HG03378 (cell line): ENCODE data around the gene MPPED1.

ENCODE experiments used
- ATAC-seq: cut with Tn5 transposase; IDR thresholded peaks from one replicate; pipeline ENCODE4 v1.9.1; 2021; ENCODE audit warnings: mild to moderate bottlenecking, moderate library complexity; ENCODE audit not compliant: unreplicated experiment

MPPED1 gene

DNA sequence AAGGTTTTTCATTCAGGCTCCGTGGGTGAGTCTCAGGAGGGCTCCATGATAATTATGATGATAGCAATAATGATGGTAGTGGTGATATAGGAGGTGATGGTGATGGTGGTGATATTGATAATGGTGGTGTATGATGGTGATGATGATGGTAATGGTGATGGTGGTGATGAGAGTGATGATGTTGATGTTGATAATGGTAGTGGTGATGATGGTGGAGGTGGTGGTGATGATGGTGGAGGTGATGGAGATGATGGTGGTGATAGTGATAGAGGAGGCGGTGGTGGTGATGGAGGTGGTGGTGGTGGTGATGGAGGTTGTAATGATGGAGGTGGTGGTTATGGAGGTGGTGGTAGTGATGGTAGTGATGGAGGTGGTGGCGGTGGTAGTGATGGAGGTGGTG, 79.4 kb downstream of the MPPED1 start:
- no peak for ATAC-seq

GRCh38 chr22:43491737-43492136, 79.9 kb downstream of the MPPED1 start:
- ATAC-seq: no peak

GRCh38 chr22:43493297-43493696, 81.5 kb downstream of the MPPED1 start:
- no peak for ATAC-seq

- ATAC-seq: no peak
Measured at GRCh38 chr22:43497956-43498855, 86.4 kb downstream of the MPPED1 start.

- no peak for ATAC-seq
Measured at GRCh38 chr22:43498856-43499253, 87.0 kb downstream of the MPPED1 start.

- no peak for ATAC-seq
Measured at GRCh38 chr22:43500792-43501785, 89.3 kb downstream of the MPPED1 start.

DNA sequence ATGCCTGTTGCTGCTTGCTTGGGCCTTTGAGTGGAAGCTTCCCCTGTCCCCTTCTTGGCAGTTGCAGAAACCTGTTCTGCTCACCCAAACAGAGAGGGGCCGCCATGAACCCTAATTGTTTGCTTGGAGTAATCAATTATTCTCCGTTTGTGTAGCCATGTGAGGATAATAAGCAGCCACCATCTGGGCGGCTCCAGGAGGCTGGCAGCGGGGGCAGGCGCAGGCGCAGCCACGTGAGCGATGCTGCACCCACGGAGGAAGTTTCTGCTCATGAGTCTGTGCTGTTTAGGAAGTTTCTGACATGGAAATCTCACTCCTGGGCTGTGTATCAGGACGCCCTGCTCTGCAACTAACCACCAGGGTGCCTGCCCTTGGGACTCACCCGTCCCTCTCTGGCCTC, 90.1 kb downstream of the MPPED1 start:
- no peak for ATAC-seq

DNA sequence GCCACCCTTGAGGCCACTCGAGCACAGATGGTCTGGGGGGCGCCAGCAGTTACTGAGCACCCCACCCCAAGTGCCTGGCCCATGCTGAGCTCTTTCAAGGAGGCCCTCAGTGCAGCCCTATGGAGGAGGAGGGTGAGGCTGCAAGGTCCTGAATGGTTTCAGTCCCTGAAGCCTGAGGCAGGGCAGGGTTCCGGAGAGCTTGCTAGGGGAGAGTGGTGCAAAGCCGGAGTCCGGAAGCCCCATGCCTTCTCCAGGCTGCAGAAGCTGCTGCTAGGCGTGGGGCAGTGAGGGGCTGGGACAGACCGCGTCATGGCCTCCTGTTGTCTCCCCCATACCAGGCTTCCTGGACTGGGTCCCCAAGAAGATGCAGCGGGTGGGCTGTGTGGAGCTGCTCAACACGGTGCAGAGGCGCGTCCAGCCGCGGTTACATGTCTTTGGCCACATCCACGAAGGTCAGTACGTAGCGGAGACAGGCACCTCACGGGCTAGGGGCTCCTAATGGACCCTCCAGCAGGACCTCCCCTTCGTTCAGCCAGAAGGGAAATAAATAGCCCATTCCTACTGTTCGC, 90.6 kb downstream of the MPPED1 start:
- no peak for ATAC-seq

GRCh38 chr22:43504068-43504467, 92.3 kb downstream of the MPPED1 start:
- no peak for ATAC-seq

- ATAC-seq: no peak
Measured at GRCh38 chr22:43504666-43505261, 93.0 kb downstream of the MPPED1 start.

GRCh38 chr22:43505423-43505822, 93.6 kb downstream of the MPPED1 start:
- ATAC-seq: no peak

GRCh38 chr22:43505896-43506295, 94.1 kb downstream of the MPPED1 start:
- no peak for ATAC-seq

GRCh38 chr22:43506487-43506886, 94.7 kb downstream of the MPPED1 start:
- ATAC-seq: no peak

GRCh38 chr22:43507235-43507634, 95.4 kb downstream of the MPPED1 start:
- ATAC-seq: no peak

GRCh38 chr22:43508489-43508888, 96.7 kb downstream of the MPPED1 start:
- ATAC-seq: no peak

DNA sequence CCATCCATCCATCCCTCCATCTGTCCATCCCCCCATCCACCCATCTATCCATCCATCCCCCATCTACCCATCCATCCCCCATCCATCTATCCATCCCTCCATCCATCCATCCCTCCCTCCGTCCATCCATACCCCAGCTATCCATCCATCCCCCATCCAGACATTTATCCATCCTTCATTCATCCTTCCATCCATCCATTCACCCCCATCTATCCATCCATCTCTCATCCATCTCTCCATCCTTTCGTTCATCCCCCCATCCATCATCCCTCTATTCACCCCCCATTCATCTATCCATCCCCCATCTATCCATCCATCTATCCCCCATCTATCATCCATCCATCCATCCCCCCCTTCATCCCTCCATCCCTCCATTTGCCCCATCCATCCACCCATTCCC, 97.5 kb downstream of the MPPED1 start:
- no peak for ATAC-seq

DNA sequence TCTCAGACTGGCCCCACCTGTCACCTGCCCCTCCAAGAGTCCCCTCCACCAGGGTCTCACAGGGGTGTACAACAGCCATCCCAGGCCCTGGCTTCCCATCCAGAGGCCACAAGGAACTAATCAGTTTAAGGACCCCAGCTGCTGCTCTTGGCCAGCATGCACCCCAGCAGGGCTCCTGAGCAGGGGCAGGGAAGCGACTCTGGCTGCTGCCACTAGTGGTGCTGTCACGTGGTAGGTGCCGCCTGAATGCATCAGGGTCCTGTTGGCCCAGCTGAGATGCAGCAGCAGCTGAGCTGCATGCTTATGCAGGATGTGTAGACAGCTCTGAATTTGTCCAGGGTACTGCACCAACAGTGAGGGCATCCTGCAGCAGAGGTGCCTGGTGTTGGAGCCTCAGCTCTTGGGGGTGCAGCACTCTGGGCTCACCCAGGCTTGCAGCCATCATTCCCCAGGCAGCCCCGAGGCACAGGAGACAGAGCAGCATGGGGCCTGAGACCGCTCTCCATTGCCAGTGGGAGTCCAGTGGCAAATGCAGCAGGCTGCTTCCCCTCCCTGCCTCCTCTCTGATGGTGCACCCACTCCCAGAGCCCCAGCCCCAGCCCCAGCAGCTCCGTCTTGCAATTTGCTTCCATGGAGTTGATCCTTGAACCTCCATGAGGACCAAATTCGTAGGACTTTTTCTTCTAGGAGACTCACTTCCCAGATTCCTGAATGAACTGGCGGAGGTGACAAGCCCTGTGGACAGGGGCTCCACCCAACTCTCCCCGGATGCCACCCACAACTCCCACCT, 98.7 kb downstream of the MPPED1 start:
- ATAC-seq: no peak

GRCh38 chr22:43511276-43511910, 99.6 kb downstream of the MPPED1 start:
- ATAC-seq: no peak

GRCh38 chr22:43512279-43512678, 100.5 kb downstream of the MPPED1 start:
- ATAC-seq: no peak
